ENCODE results near the gene RBM15B.

GRCh38 chr3:51354731-51355615 lies 36.1 kb upstream of the RBM15B start:
- no peak for TF ChIP-seq CREB1 (CRISPR knock-in tag; IDR thresholded peaks at IDR 0.05; ENCODE audit: low read depth)
- TF ChIP-seq, protein P1, sequence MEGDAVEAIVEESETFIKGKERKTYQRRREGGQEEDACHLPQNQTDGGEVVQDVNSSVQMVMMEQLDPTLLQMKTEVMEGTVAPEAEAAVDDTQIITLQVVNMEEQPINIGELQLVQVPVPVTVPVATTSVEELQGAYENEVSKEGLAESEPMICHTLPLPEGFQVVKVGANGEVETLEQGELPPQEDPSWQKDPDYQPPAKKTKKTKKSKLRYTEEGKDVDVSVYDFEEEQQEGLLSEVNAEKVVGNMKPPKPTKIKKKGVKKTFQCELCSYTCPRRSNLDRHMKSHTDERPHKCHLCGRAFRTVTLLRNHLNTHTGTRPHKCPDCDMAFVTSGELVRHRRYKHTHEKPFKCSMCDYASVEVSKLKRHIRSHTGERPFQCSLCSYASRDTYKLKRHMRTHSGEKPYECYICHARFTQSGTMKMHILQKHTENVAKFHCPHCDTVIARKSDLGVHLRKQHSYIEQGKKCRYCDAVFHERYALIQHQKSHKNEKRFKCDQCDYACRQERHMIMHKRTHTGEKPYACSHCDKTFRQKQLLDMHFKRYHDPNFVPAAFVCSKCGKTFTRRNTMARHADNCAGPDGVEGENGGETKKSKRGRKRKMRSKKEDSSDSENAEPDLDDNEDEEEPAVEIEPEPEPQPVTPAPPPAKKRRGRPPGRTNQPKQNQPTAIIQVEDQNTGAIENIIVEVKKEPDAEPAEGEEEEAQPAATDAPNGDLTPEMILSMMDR (conservative IDR thresholded peaks at IDR 0.05; ENCODE audit: low read depth in 2 of 2): no peak
- TF ChIP-seq POLR2AphosphoS5 (IDR thresholded peaks at IDR 0.05; ENCODE audit: low read depth): no peak
- no peak for TF ChIP-seq EZH2phosphoT487 (IDR thresholded peaks at IDR 0.05; ENCODE audit: unreplicated experiment)
- no peak for TF ChIP-seq JUNB (IDR thresholded peaks at IDR 0.05; ENCODE audit: unreplicated experiment)
- no peak for TF ChIP-seq EZH2 (IDR thresholded peaks at IDR 0.05; ENCODE audit: low read depth, unreplicated experiment)
